Activated gamma-delta T cell (primary cell): Measurements from ENCODE around the gene MMP14.

Source experiments
- DNase-seq: peaks from one replicate; lab custom pipeline; 2025; lab: John Stamatoyannopoulos, UW

The MMP14 gene

GRCh38 chr14:22861651-22862050 is 25.3 kb downstream of the MMP14 start:
- DNase-seq: no peak

- no peak for DNase-seq
These were observed 28.6 kb downstream of the MMP14 start for GRCh38 chr14:22864979-22865378.

GRCh38 chr14:22865424-22866405 is 29.3 kb downstream of the MMP14 start:
- DNase-seq: no peak

- DNase-seq: no peak
These were observed 30.5 kb downstream of the MMP14 start for GRCh38 chr14:22866874-22867273.

- DNase-seq: no peak
These were observed 34.4 kb downstream of the MMP14 start for GRCh38 chr14:22870811-22871223.

- peak; percentile 58 for DNase-seq
These were observed 35.0 kb downstream of the MMP14 start, which contains the start of gene LRP10 for GRCh38 chr14:22871224-22872032. Gene LRP10, plus strand, starts transcription at chr14:22871740. Its CDS starts 564 bp downstream, at chr14:22872304.

- no peak for DNase-seq
These were observed 35.8 kb downstream of the MMP14 start for GRCh38 chr14:22872033-22872832.

- DNase-seq: no peak
These were observed 36.6 kb downstream of the MMP14 start for GRCh38 chr14:22872833-22873520.

- no peak for DNase-seq
These were observed 38.8 kb downstream of the MMP14 start for GRCh38 chr14:22875003-22875747.

- no peak for DNase-seq
These were observed 39.4 kb downstream of the MMP14 start for GRCh38 chr14:22875748-22876319.

- no peak for DNase-seq
These were observed 40.7 kb downstream of the MMP14 start for GRCh38 chr14:22877000-22877501.

GRCh38 chr14:22878271-22879246 is 42.2 kb downstream of the MMP14 start:
- DNase-seq: no peak

GRCh38 chr14:22882064-22882463 is 45.7 kb downstream of the MMP14 start:
- DNase-seq: no peak

GRCh38 chr14:22882529-22883172 is 46.3 kb downstream of the MMP14 start:
- no peak for DNase-seq

- no peak for DNase-seq
These were observed 47.0 kb downstream of the MMP14 start, which contains the start of gene REM2 for GRCh38 chr14:22883173-22883976. Gene REM2, plus strand, starts transcription at chr14:22883222. Its CDS starts 66 bp downstream, at chr14:22883288.

GRCh38 chr14:22884076-22884737 is 47.8 kb downstream of the MMP14 start:
- no peak for DNase-seq
